ENCODE data around the gene PTGES3.
"Not testable (repeated sequence)": the region's sequence is repeated elsewhere in the genome, so short reads cannot be mapped to it uniquely, and the experiment has no call there.

The PTGES3 gene

GRCh38 chr12:56713345-56713744 is 25.3 kb upstream of the PTGES3 start:
- no peak overlapping the region for H3K4me3 ChIP-seq (ENCODE audit: low read depth in 1 of 2, low read length in 2 of 2)
- peaks cover 0 to 9% of the 10 kb centered on the region in 2 donors for H3K4me1 ChIP-seq (ENCODE audit: control insufficient read depth in 1 of 2, insufficient read depth in 2 of 2, low read length in 2 of 2)
- H3K27me3 ChIP-seq (ENCODE audit: control insufficient read depth in 1 of 2, insufficient read depth in 2 of 2, low read length in 2 of 2) = no peaks in the 10 kb centered on the region
- peaks cover 26 to 57% of the 10 kb centered on the region in 2 donors for H3K36me3 ChIP-seq (ENCODE audit: control insufficient read depth in 1 of 2, insufficient read depth in 2 of 2, low read length in 2 of 2)
- no peak overlapping the region for H3K27ac ChIP-seq (ENCODE audit: low read depth, low read length)
- H3K9me3 ChIP-seq (ENCODE audit: control insufficient read depth in 1 of 2, low read length in 2 of 2) = no peaks in the 10 kb centered on the region
- H3K9ac ChIP-seq (ENCODE audit: low read depth in 1 of 2, low read length in 2 of 2) = no peak overlapping the region

DNA sequence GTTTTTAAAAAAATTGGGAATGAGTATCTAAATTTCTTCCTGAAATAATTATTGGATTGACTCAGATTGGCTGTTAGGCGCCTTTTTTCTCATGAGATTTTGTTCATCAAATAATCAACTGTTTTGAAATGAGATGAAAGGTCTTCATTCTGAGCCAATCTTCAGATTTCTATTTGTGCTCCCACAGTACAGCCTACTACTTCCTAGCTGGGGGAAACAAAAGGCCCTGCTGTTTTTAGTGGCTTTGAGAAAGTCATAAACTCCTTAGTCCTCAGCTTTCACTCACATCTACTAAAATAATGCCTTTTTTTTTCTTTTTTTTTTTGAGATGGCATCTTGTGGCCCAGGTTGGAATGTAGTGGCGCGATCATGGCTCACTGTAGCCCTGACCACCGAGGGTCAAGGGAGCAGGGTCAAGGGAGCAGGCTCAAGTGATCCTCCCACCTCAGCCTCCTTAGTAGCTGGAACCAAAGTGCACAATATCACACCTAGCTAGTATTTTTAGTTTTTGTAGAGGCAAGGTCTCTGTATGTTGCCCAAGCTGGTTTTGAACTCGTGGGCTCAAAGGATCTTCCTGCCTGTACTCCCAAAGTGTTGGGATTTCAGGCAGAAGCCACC is 21.8 kb upstream of the PTGES3 start:
- Histone ChIP-seq H3K27ac (ENCODE audit: low read depth, low read length) (no peak overlapping the region), H3K27me3 (ENCODE audit: control insufficient read depth in 1 of 2, insufficient read depth in 2 of 2, low read length in 2 of 2) (no peaks in the 10 kb centered on the region), H3K4me1 (ENCODE audit: control insufficient read depth in 1 of 2, insufficient read depth in 2 of 2, low read length in 2 of 2) (no peaks in the 10 kb centered on the region), H3K9me3 (ENCODE audit: control insufficient read depth in 1 of 2, low read length in 2 of 2) (no peaks in the 10 kb centered on the region), H3K9ac (ENCODE audit: low read depth in 1 of 2, low read length in 2 of 2) (no peak overlapping the region), H3K4me3 (ENCODE audit: low read depth in 1 of 2, low read length in 2 of 2) (no peak overlapping the region), H3K36me3 (ENCODE audit: control insufficient read depth in 1 of 2, insufficient read depth in 2 of 2, low read length in 2 of 2) (peaks cover 13 to 40% of the 10 kb centered on the region in 2 donors)

- not testable (repeated sequence) for H3K27ac ChIP-seq (ENCODE audit: low read depth, low read length); H3K4me3 ChIP-seq (ENCODE audit: low read depth in 1 of 2, low read length in 2 of 2); H3K4me1 ChIP-seq (ENCODE audit: control insufficient read depth in 1 of 2, insufficient read depth in 2 of 2, low read length in 2 of 2); H3K9me3 ChIP-seq (ENCODE audit: control insufficient read depth in 1 of 2, low read length in 2 of 2); H3K27me3 ChIP-seq (ENCODE audit: control insufficient read depth in 1 of 2, insufficient read depth in 2 of 2, low read length in 2 of 2); H3K36me3 ChIP-seq (ENCODE audit: control insufficient read depth in 1 of 2, insufficient read depth in 2 of 2, low read length in 2 of 2); H3K9ac ChIP-seq (ENCODE audit: low read depth in 1 of 2, low read length in 2 of 2)
Measured at GRCh38 chr12:56704522-56704921, 16.4 kb upstream of the PTGES3 start.

DNA sequence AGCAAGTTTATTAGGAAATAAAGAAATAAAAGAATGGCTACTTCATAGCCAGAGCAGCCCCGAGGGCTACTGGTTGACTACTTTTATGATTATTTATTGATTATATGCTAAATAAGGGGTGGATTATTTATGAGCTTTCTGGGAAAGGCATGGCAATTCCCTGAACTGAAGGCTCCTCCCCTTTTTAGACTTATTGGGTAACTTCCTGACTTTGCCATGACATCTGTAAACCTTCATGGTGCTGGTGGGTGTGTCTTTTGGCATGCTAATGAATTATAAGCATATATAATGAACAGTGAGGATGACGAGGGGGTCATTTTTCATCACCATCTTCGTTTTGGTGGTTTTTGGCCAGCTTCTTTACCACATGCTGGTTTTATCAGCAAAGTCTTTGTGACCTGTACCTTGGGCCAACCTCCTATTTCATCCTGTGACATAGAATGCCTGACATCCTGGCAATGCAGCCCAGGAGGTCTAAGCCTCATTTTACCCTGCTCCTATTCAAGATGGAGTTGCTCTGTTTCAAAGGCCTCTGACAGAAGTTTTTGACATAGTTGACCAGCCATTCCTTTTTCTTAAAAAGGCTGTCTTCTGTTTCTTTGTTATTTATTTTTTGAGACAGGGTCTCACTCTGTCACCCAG is 11.1 kb upstream of the PTGES3 start:
- Histone ChIP-seq H3K9ac (ENCODE audit: low read depth in 1 of 2, low read length in 2 of 2) (no peak overlapping the region), H3K4me1 (ENCODE audit: control insufficient read depth in 1 of 2, insufficient read depth in 2 of 2, low read length in 2 of 2) (no peaks in the 10 kb centered on the region), H3K27me3 (ENCODE audit: control insufficient read depth in 1 of 2, insufficient read depth in 2 of 2, low read length in 2 of 2) (no peaks in the 10 kb centered on the region), H3K9me3 (ENCODE audit: control insufficient read depth in 1 of 2, low read length in 2 of 2) (no peaks in the 10 kb centered on the region), H3K4me3 (ENCODE audit: low read depth in 1 of 2, low read length in 2 of 2) (no peak overlapping the region), H3K27ac (ENCODE audit: low read depth, low read length) (no peak overlapping the region), H3K36me3 (ENCODE audit: control insufficient read depth in 1 of 2, insufficient read depth in 2 of 2, low read length in 2 of 2) (no peaks in the 10 kb centered on the region)

DNA sequence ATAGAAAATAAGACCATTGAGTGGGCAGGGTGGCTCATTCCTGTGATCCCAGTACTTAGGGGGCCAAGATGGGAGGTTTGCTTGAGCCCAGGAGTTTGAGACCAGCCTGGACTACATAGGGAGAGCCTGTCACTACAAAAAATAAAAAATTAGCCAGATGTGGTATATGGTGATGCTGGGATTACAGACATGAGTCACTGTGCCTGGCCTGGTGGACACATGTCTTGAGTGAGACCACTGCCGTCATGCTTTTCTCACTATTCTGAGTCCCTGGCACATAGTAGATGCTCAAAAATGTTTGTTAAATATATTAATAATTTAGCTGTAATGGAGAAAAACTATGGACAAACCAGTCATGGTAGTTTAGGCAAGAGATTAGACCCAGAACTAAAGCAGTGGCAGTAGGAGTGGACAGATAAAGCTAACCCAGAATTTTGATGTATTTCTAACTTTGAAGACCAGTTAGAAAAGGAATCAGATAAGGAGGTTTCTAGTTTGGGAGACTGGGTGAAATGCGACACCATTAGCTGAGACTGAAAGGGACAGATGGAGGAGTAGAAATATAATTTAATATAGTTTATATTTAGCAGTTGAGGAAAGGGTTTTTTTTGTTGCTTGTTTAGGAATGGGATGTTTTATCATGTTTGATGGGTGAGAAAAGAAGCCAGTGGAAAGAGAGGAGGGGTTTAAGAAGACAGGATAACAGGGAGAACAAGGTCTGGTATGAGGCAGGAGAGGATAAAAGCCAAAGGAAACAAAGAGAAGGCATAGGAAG is 7.4 kb upstream of the PTGES3 start:
- Histone ChIP-seq H3K9me3 (ENCODE audit: control insufficient read depth in 1 of 2, low read length in 2 of 2) (no peaks in the 10 kb centered on the region), H3K27ac (ENCODE audit: low read depth, low read length) (no peak overlapping the region), H3K36me3 (ENCODE audit: control insufficient read depth in 1 of 2, insufficient read depth in 2 of 2, low read length in 2 of 2) (no peaks in the 10 kb centered on the region), H3K27me3 (ENCODE audit: control insufficient read depth in 1 of 2, insufficient read depth in 2 of 2, low read length in 2 of 2) (no peaks in the 10 kb centered on the region), H3K4me3 (ENCODE audit: low read depth in 1 of 2, low read length in 2 of 2) (no peak overlapping the region), H3K4me1 (ENCODE audit: control insufficient read depth in 1 of 2, insufficient read depth in 2 of 2, low read length in 2 of 2) (no peaks in the 10 kb centered on the region), H3K9ac (ENCODE audit: low read depth in 1 of 2, low read length in 2 of 2) (no peak overlapping the region)

DNA sequence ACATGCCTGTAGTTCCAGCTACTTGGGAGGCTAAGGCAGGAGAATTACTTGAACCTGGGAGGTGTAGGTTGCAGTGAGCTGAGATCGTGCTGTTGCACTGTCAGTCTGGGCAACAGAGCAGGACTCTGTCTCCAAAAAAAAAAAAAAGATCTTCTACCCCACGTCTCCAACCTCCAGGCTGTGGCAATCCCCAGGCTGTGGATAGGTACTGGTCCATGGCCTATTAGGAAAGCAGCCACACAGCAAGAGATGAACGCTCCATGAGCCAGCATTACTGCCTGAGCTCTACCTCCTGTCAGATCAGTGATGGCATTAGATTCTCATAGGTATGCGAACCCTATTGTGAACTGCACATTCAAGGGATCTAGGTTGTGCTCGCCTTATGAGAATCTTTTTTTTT is 6.1 kb upstream of the PTGES3 start:
- Histone ChIP-seq H3K4me1 (ENCODE audit: control insufficient read depth in 1 of 2, insufficient read depth in 2 of 2, low read length in 2 of 2) (no peaks in the 10 kb centered on the region), H3K9ac (ENCODE audit: low read depth in 1 of 2, low read length in 2 of 2) (no peak overlapping the region), H3K9me3 (ENCODE audit: control insufficient read depth in 1 of 2, low read length in 2 of 2) (no peaks in the 10 kb centered on the region), H3K27ac (ENCODE audit: low read depth, low read length) (no peak overlapping the region), H3K4me3 (ENCODE audit: low read depth in 1 of 2, low read length in 2 of 2) (no peak overlapping the region), H3K27me3 (ENCODE audit: control insufficient read depth in 1 of 2, insufficient read depth in 2 of 2, low read length in 2 of 2) (no peaks in the 10 kb centered on the region), H3K36me3 (ENCODE audit: control insufficient read depth in 1 of 2, insufficient read depth in 2 of 2, low read length in 2 of 2) (no peaks in the 10 kb centered on the region)

DNA sequence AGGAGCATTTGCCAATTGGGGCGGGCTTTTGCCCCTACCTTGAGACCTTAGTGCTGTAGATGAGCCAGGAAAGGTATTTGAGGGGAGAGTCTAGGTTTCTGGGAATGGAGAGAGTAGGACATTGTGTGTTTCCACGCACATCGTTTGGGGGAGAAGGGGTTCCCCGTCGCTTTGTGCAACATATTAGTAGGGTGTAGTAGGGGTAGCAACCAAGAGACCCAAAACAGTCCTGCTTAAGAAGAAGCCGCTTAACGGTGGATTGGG is 694 bp upstream of the PTGES3 start:
- peak overlapping the region; percentile 88 for H3K27ac ChIP-seq (ENCODE audit: low read depth, low read length)
- H3K9ac ChIP-seq (ENCODE audit: low read depth in 1 of 2, low read length in 2 of 2) = peak overlapping the region; percentile 91 to 96
- H3K4me3 ChIP-seq (ENCODE audit: low read depth in 1 of 2, low read length in 2 of 2) = peak overlapping the region; percentile 76 to 84
- no peaks in the 10 kb centered on the region for H3K4me1 ChIP-seq (ENCODE audit: control insufficient read depth in 1 of 2, insufficient read depth in 2 of 2, low read length in 2 of 2)
- H3K27me3 ChIP-seq (ENCODE audit: control insufficient read depth in 1 of 2, insufficient read depth in 2 of 2, low read length in 2 of 2) = no peaks in the 10 kb centered on the region
- H3K9me3 ChIP-seq (ENCODE audit: control insufficient read depth in 1 of 2, low read length in 2 of 2) = no peaks in the 10 kb centered on the region
- no peaks in the 10 kb centered on the region for H3K36me3 ChIP-seq (ENCODE audit: control insufficient read depth in 1 of 2, insufficient read depth in 2 of 2, low read length in 2 of 2)

GRCh38 chr12:56687223-56688128 is 608 bp downstream of the PTGES3 start:
- Histone ChIP-seq H3K4me1 (ENCODE audit: control insufficient read depth in 1 of 2, insufficient read depth in 2 of 2, low read length in 2 of 2) (peaks cover 0 to 7% of the 10 kb centered on the region in 2 donors), H3K9ac (ENCODE audit: low read depth in 1 of 2, low read length in 2 of 2) (peak overlapping the region; percentile 100), H3K27me3 (ENCODE audit: control insufficient read depth in 1 of 2, insufficient read depth in 2 of 2, low read length in 2 of 2) (no peaks in the 10 kb centered on the region), H3K9me3 (ENCODE audit: control insufficient read depth in 1 of 2, low read length in 2 of 2) (no peaks in the 10 kb centered on the region), H3K27ac (ENCODE audit: low read depth, low read length) (peak overlapping the region; percentile 100), H3K4me3 (ENCODE audit: low read depth in 1 of 2, low read length in 2 of 2) (peak overlapping the region; percentile 85 to 93), H3K36me3 (ENCODE audit: control insufficient read depth in 1 of 2, insufficient read depth in 2 of 2, low read length in 2 of 2) (no peaks in the 10 kb centered on the region)

DNA sequence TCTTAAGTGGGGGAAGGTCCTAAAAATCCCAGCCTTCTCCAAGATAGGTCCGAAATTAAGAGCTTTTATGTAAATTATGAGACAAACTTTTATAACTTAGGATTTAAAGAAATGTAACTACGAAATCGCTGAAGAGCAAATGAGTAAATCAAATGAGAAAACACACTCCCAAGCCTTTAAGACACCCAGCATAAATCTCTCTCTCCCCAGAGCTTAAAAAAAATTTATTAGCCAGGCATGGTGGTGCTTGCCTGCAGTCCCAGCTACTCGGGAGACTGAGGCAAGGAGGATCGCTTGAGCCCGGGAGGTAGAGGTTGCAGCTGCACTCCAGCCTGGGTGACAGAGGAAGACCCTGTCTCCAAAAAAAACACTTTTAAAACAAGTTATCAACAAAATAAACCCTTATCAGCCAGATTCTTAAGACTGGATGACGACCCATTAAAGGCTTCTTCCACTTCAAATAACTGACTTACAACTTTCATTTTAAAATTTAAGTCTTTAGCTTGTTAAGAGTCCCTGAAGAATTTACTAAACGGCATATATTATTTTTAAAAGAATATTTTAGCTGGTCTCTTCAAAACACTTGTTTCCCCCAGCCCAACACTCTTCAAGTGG is 3.2 kb downstream of the PTGES3 start:
- H3K27ac ChIP-seq (ENCODE audit: low read depth, low read length) = peak overlapping the region; percentile 45

More for the DNA sequence above, 3.2 kb downstream of the PTGES3 start:
- Histone ChIP-seq H3K4me1 (ENCODE audit: control insufficient read depth in 1 of 2, insufficient read depth in 2 of 2, low read length in 2 of 2) (peaks cover 6 to 15% of the 10 kb centered on the region in 2 donors), H3K9ac (ENCODE audit: low read depth in 1 of 2, low read length in 2 of 2) (peak overlapping the region; percentile 54 to 74), H3K36me3 (ENCODE audit: control insufficient read depth in 1 of 2, insufficient read depth in 2 of 2, low read length in 2 of 2) (peaks cover 0 to 12% of the 10 kb centered on the region in 2 donors), H3K9me3 (ENCODE audit: control insufficient read depth in 1 of 2, low read length in 2 of 2) (no peaks in the 10 kb centered on the region), H3K4me3 (ENCODE audit: low read depth in 1 of 2, low read length in 2 of 2) (peak overlapping the region; percentile 80 to 85), H3K27me3 (ENCODE audit: control insufficient read depth in 1 of 2, insufficient read depth in 2 of 2, low read length in 2 of 2) (no peaks in the 10 kb centered on the region)
